ENCODE results near the gene CHTF8.

- TF ChIP-seq CTCF (conservative IDR thresholded peaks at IDR 0.05) = no peak
- no peak for TF ChIP-seq EZH2 (IDR thresholded peaks at IDR 0.05; ENCODE audit: low read depth)
These were observed 8.6 kb upstream of the CHTF8 start for GRCh38 chr16:69141014-69141413.

Data from PC-9 (cell line).